HAP-1 (cell line): ENCODE results near the gene VEGFD.

Experiments
- DNase-seq, 2 experiments: peaks; one replicate each; pipeline ENCODE4 v3.0.0-alpha.2; 2016 to 2020; ENCODE audit warnings: low spot score in 2 of 2
- H3K27me3 ChIP-seq: fragments of 250-450 bp; sonication (Bioruptor Pico); 2 replicates; pipeline ENCODE4 v1.5.1; 2020; ENCODE audit warnings: low read depth, mild to moderate bottlenecking, moderate library complexity
- H3K36me3 ChIP-seq: fragments of 250-450 bp; sonication (Bioruptor Pico); replicated peaks from 2 replicates; pipeline ENCODE4 v1.5.1; 2020; ENCODE audit warnings: mild to moderate bottlenecking
- H3K4me1 ChIP-seq: fragments of 250-450 bp; sonication (Bioruptor Pico); 2 replicates; pipeline ENCODE4 v1.5.1; 2020; ENCODE audit warnings: mild to moderate bottlenecking
- H3K4me3 ChIP-seq: fragments of 250-450 bp; sonication (Bioruptor Pico); 2 replicates; pipeline ENCODE4 v1.5.1; 2020; ENCODE audit warnings: mild to moderate bottlenecking, moderate library complexity
- H3K9me3 ChIP-seq: fragments of 250-450 bp; sonication (Bioruptor Pico); 2 replicates; pipeline ENCODE4 v1.5.1; 2020; ENCODE audit warnings: mild to moderate bottlenecking, moderate library complexity
- in situ Hi-C: fragments of 300-500 bp; cut with MboI; formaldehyde crosslinking; loops from 3 replicates; pipeline ENCODE4 v1.14.3; 2020; ENCODE audit warnings: low sequenced_read_pairs, inconsistent platforms, mixed read lengths

VEGFD gene

GRCh38 chrX:15344106-15344505 is 40.1 kb downstream of the VEGFD start:
- in situ Hi-C loops = no loop called here

GRCh38 chrX:15343075-15343476 is 41.1 kb downstream of the VEGFD start:
- Histone ChIP-seq H3K4me1 (no peaks in the 10 kb centered on the region), H3K27me3 (peaks cover 25% of the 10 kb centered on the region), H3K9me3 (no peaks in the 10 kb centered on the region), H3K36me3 (no peaks in the 10 kb centered on the region), H3K4me3 (no peak overlapping the region)
- no peak for DNase-seq
- in situ Hi-C loops = no loop called here

More at GRCh38 chrX:15344106-15344505, 40.1 kb downstream of the VEGFD start:
- Histone ChIP-seq H3K36me3 (no peaks in the 10 kb centered on the region), H3K9me3 (no peaks in the 10 kb centered on the region), H3K27me3 (peaks cover 16% of the 10 kb centered on the region), H3K4me1 (no peaks in the 10 kb centered on the region), H3K4me3 (no peak overlapping the region)
- DNase-seq = no peak

GRCh38 chrX:15340867-15341266 is 43.3 kb downstream of the VEGFD start:
- Histone ChIP-seq H3K4me1 (peaks cover 3% of the 10 kb centered on the region; the same call in 1 of the 2 replicates), H3K27me3 (peaks cover 42% of the 10 kb centered on the region), H3K36me3 (no peaks in the 10 kb centered on the region), H3K4me3 (no peak overlapping the region), H3K9me3 (no peaks in the 10 kb centered on the region)
- DNase-seq = no peak
- in situ Hi-C loops = no loop called here

GRCh38 chrX:15336023-15336413 is 48.2 kb downstream of the VEGFD start:
- in situ Hi-C loops = no loop called here
- no peaks in the 10 kb centered on the region for H3K9me3 ChIP-seq
- peaks cover 4% of the 10 kb centered on the region; the same call in 1 of the 2 replicates for H3K4me1 ChIP-seq
- H3K27me3 ChIP-seq = peaks cover 41% of the 10 kb centered on the region
- DNase-seq = no peak
- peaks cover 19% of the 10 kb centered on the region for H3K36me3 ChIP-seq
- peak overlapping the region; percentile 97 for H3K4me3 ChIP-seq

- Histone ChIP-seq H3K27me3 (peaks cover 37% of the 10 kb centered on the region), H3K9me3 (no peaks in the 10 kb centered on the region), H3K4me3 (peak within 1 kb of the TSS; percentile 97), H3K4me1 (peaks cover 4% of the 10 kb centered on the region; the same call in 1 of the 2 replicates), H3K36me3 (peaks cover 24% of the 10 kb centered on the region)
- peak; percentile 95 to 98 for DNase-seq
- in situ Hi-C loops = no loop called here
Measured at GRCh38 chrX:15335135-15336022, 48.8 kb downstream of the VEGFD start, which contains the start of gene PIGA. TSS of gene PIGA (minus strand) at chrX:15335523. CDS start at chrX:15331930, 3,593 bp downstream.

GRCh38 chrX:15334561-15334960 is 49.7 kb downstream of the VEGFD start:
- Histone ChIP-seq H3K4me1 (peaks cover 4% of the 10 kb centered on the region; the same call in 1 of the 2 replicates), H3K9me3 (no peaks in the 10 kb centered on the region), H3K4me3 (peak overlapping the region; percentile 97), H3K36me3 (peaks cover 24% of the 10 kb centered on the region), H3K27me3 (peaks cover 29% of the 10 kb centered on the region)
- DNase-seq = no peak
- in situ Hi-C loops = no loop called here

GRCh38 chrX:15328821-15329220 is 55.4 kb downstream of the VEGFD start:
- Histone ChIP-seq H3K4me3 (no peak overlapping the region), H3K4me1 (no peaks in the 10 kb centered on the region), H3K27me3 (no peaks in the 10 kb centered on the region), H3K36me3 (peaks cover 45% of the 10 kb centered on the region), H3K9me3 (no peaks in the 10 kb centered on the region)
- in situ Hi-C loops = no loop called here
- DNase-seq = no peak

GRCh38 chrX:15328131-15328530 is 56.1 kb downstream of the VEGFD start:
- DNase-seq = no peak
- in situ Hi-C loops = no loop called here
- Histone ChIP-seq H3K4me1 (no peaks in the 10 kb centered on the region), H3K4me3 (no peak overlapping the region), H3K27me3 (no peaks in the 10 kb centered on the region), H3K36me3 (peaks cover 48% of the 10 kb centered on the region), H3K9me3 (no peaks in the 10 kb centered on the region)

- Histone ChIP-seq H3K4me1 (no peaks in the 10 kb centered on the region), H3K27me3 (no peaks in the 10 kb centered on the region), H3K4me3 (no peak overlapping the region), H3K9me3 (no peaks in the 10 kb centered on the region), H3K36me3 (peaks cover 40% of the 10 kb centered on the region)
- DNase-seq = no peak
- in situ Hi-C loops = no loop called here
Measured at GRCh38 chrX:15322472-15322871, 61.7 kb downstream of the VEGFD start.

GRCh38 chrX:15322072-15322471 is 62.1 kb downstream of the VEGFD start:
- Histone ChIP-seq H3K27me3 (no peaks in the 10 kb centered on the region), H3K36me3 (peaks cover 40% of the 10 kb centered on the region), H3K9me3 (no peaks in the 10 kb centered on the region), H3K4me3 (no peak overlapping the region), H3K4me1 (no peaks in the 10 kb centered on the region)
- DNase-seq = no peak
- in situ Hi-C loops = no loop called here

- no peak for DNase-seq
- no peak overlapping the region for H3K4me3 ChIP-seq
- H3K9me3 ChIP-seq = no peaks in the 10 kb centered on the region
- no peaks in the 10 kb centered on the region for H3K4me1 ChIP-seq
- H3K36me3 ChIP-seq = peaks cover 40% of the 10 kb centered on the region
- in situ Hi-C loops = no loop called here
- H3K27me3 ChIP-seq = no peaks in the 10 kb centered on the region
Measured at GRCh38 chrX:15321447-15321846, 62.8 kb downstream of the VEGFD start.

GRCh38 chrX:15320297-15320696 is 63.9 kb downstream of the VEGFD start:
- H3K27me3 ChIP-seq = no peaks in the 10 kb centered on the region
- no peak for DNase-seq
- no peaks in the 10 kb centered on the region for H3K4me1 ChIP-seq
- H3K4me3 ChIP-seq = no peak overlapping the region
- H3K9me3 ChIP-seq = no peaks in the 10 kb centered on the region
- H3K36me3 ChIP-seq = peaks cover 36% of the 10 kb centered on the region
- in situ Hi-C loops = no loop called here

- in situ Hi-C loops = no loop called here
- no peaks in the 10 kb centered on the region for H3K4me1 ChIP-seq
- H3K27me3 ChIP-seq = no peaks in the 10 kb centered on the region
- H3K36me3 ChIP-seq = peaks cover 24% of the 10 kb centered on the region
- DNase-seq = no peak
- no peak overlapping the region for H3K4me3 ChIP-seq
- no peaks in the 10 kb centered on the region for H3K9me3 ChIP-seq
Measured at GRCh38 chrX:15319075-15319474, 65.1 kb downstream of the VEGFD start.

- Histone ChIP-seq H3K27me3 (no peaks in the 10 kb centered on the region), H3K4me3 (no peak within 1 kb of the TSS), H3K36me3 (peaks cover 7% of the 10 kb centered on the region), H3K9me3 (no peaks in the 10 kb centered on the region), H3K4me1 (no peaks in the 10 kb centered on the region)
- no peak for DNase-seq
- in situ Hi-C loops = no loop called here
Measured at GRCh38 chrX:15315509-15315908, 68.7 kb downstream of the VEGFD start, which contains the start of gene ASB11. TSS of gene ASB11 (minus strand) at chrX:15315640. CDS start at chrX:15315605, 35 bp downstream.
